Measurements from ENCODE around the gene PDZD7. TPM values are rescaled to one million over a fixed set of nuclear protein-coding genes. Genes with fewer than 3 reads are reported as not detected.

PDZD7 gene
- total RNA-seq, 1 donor from 2014 or later = 0.53 TPM

DNA sequence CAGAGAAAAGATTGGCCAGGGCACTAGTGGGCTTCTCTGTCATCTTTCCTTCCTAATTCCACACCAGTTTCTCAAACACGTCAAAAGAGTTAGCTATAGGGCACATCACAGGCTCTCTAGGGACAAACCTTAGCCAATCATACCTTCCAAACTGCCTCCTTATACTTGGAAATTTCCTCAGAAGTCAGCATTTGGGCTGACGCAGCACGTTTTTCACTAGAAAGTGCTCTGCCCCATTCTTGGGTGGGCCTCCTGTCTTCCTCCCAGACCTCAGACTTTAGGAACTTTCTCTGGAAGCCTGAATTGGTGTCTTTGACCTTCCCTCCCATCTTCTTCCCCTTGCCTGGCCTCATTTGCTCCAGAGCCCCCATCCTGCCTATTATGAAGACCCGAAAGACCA, 11.2 kb upstream of the PDZD7 start:
- peaks cover 22 to 32% of the 10 kb centered on the region in 2 donors for H3K36me3 ChIP-seq
- no peaks in the 10 kb centered on the region for H3K27me3 ChIP-seq
- H3K9me3 ChIP-seq = no peaks in the 10 kb centered on the region
- H3K4me3 ChIP-seq = peak overlapping the region; percentile 56 to 64
- DNase-seq (ENCODE audit: low spot score in 2 of 2) = no peak
- TF ChIP-seq CTCF (IDR thresholded peaks at IDR 0.05) = no peak
- peak overlapping the region; percentile 87 to 93 for H3K27ac ChIP-seq
- intact Hi-C loops (cut with DNase I) = loop anchor here (1.0 to 2.0 kb wide), 3 partner anchors 11 to 43 kb away; partner anchors contain the start of genes LZTS2, PDZD7 and SFXN3
- H3K4me1 ChIP-seq = peaks cover 0 to 18% of the 10 kb centered on the region in 2 donors

GRCh38 chr10:101041252-101041761, 10.4 kb upstream of the PDZD7 start:
- peak; percentile 44 to 92 for DNase-seq (ENCODE audit: low spot score in 2 of 2)
- TF ChIP-seq CTCF (IDR thresholded peaks at IDR 0.05) = peak; percentile 68 to 87 (median 86)
- no peak overlapping the region for H3K4me3 ChIP-seq
- no peaks in the 10 kb centered on the region for H3K27me3 ChIP-seq
- peaks cover 30 to 41% of the 10 kb centered on the region in 2 donors for H3K36me3 ChIP-seq
- peaks cover 0 to 18% of the 10 kb centered on the region in 2 donors for H3K4me1 ChIP-seq
- intact Hi-C loops (cut with DNase I) = no loop called here
- H3K27ac ChIP-seq = peak overlapping the region; percentile 3 to 87
- no peaks in the 10 kb centered on the region for H3K9me3 ChIP-seq

GRCh38 chr10:101040851-101041250, 9.9 kb upstream of the PDZD7 start:
- peaks cover 0 to 18% of the 10 kb centered on the region in 2 donors for H3K4me1 ChIP-seq
- DNase-seq (ENCODE audit: low spot score in 2 of 2) = no peak
- no peaks in the 10 kb centered on the region for H3K27me3 ChIP-seq
- no peaks in the 10 kb centered on the region for H3K9me3 ChIP-seq
- intact Hi-C loops (cut with DNase I) = no loop called here
- TF ChIP-seq CTCF (IDR thresholded peaks at IDR 0.05) = no peak
- peaks cover 34 to 45% of the 10 kb centered on the region in 2 donors for H3K36me3 ChIP-seq
- no peak overlapping the region for H3K4me3 ChIP-seq
- peak overlapping the region in 1 of 2 donors; percentile 3 for H3K27ac ChIP-seq

DNA sequence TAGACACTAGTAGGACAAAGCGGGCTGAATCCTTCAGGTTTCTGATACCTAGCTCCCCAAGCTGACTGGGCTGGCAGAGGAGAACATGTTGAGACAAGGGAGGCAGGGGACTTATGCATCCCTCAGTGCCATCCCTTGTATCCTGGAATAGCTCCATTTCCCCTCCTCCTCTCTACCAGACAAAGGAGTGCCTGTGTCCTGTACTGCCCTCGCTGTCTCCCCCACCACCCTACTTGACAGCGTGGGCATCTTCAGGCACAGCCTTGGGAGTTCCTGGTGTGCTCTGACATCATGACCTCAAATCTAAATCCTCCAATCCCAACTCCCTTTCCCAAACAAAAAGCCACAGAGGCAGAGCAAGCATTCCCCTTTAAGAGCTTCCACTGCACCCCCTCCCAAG, 9.1 kb upstream of the PDZD7 start:
- no peak for DNase-seq (ENCODE audit: low spot score in 2 of 2)
- Histone ChIP-seq H3K36me3 (peaks cover 42 to 53% of the 10 kb centered on the region in 2 donors), H3K4me3 (no peak overlapping the region), H3K27ac (no peak overlapping the region), H3K27me3 (no peaks in the 10 kb centered on the region), H3K4me1 (peaks cover 0 to 19% of the 10 kb centered on the region in 2 donors), H3K9me3 (no peaks in the 10 kb centered on the region)
- TF ChIP-seq CTCF (IDR thresholded peaks at IDR 0.05) = no peak
- intact Hi-C loops (cut with DNase I) = no loop called here

DNA sequence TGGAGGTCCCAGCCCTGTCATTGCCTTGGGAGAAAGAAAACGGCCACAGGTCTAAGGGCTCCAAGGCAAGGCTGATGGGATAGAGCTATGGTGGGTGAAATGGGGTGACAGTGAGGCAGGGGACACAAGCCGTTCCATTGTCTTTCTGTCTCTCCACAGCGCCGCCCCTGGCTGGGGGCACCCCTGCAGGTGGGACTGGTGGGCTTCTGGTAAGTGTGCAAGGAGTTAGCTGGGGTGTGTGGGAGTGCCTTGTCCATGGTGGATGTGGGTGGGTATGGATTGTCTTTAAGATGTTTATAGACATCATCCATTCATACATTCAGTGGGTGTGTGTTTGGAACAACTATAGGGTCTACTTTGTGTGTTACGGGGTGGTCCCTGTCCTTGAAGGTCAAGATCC, 7.6 kb upstream of the PDZD7 start:
- no peak overlapping the region for H3K4me3 ChIP-seq
- peaks cover 6 to 31% of the 10 kb centered on the region in 2 donors for H3K4me1 ChIP-seq
- DNase-seq (ENCODE audit: low spot score in 2 of 2) = no peak
- no peaks in the 10 kb centered on the region for H3K9me3 ChIP-seq
- no peak overlapping the region for H3K27ac ChIP-seq
- H3K27me3 ChIP-seq = no peaks in the 10 kb centered on the region
- TF ChIP-seq CTCF (IDR thresholded peaks at IDR 0.05) = no peak
- H3K36me3 ChIP-seq = peaks cover 49 to 62% of the 10 kb centered on the region in 2 donors
- intact Hi-C loops (cut with DNase I) = loop anchor here (10.0 kb wide), 1 partner anchor 124 kb away; the partner anchor contains the start of gene SLF2

Data from ascending aorta (tissue), 2 donors.